HG03066 (cell line): ENCODE results near the gene BMI1.
"Not testable (repeated sequence)": the region's sequence is repeated elsewhere in the genome, so short reads cannot be mapped to it uniquely, and the experiment has no call there.

ENCODE experiments used
- ATAC-seq: cut with Tn5 transposase; IDR thresholded peaks from one replicate; pipeline ENCODE4 v1.9.1; 2021; ENCODE audit warnings: low read depth; ENCODE audit not compliant: unreplicated experiment

The BMI1 gene

GRCh38 chr10:22338185-22338900 lies 17.4 kb downstream of the BMI1 start:
- no peak for ATAC-seq

GRCh38 chr10:22338931-22339330 lies 18.0 kb downstream of the BMI1 start:
- no peak for ATAC-seq

- ATAC-seq, result no peak
These were observed 18.9 kb downstream of the BMI1 start for GRCh38 chr10:22339761-22340328.

- peak; percentile 35 for ATAC-seq
These were observed 19.7 kb downstream of the BMI1 start for GRCh38 chr10:22340329-22341189.

GRCh38 chr10:22341190-22341925 lies 20.5 kb downstream of the BMI1 start:
- ATAC-seq, result peak; percentile 14

GRCh38 chr10:22341926-22342196 lies 21.0 kb downstream of the BMI1 start:
- no peak for ATAC-seq

- ATAC-seq, result no peak
These were observed 21.5 kb downstream of the BMI1 start for GRCh38 chr10:22342421-22342820.

- no peak for ATAC-seq
These were observed 22.8 kb downstream of the BMI1 start for GRCh38 chr10:22343731-22344130.

GRCh38 chr10:22344249-22344648 lies 23.4 kb downstream of the BMI1 start:
- ATAC-seq, result no peak

- no peak for ATAC-seq
These were observed 23.9 kb downstream of the BMI1 start for GRCh38 chr10:22344781-22345300.

GRCh38 chr10:22345301-22346095 lies 24.6 kb downstream of the BMI1 start, which contains the start of gene SPAG6:
TSS of gene SPAG6 (plus strand) at chr10:22345496. CDS start at chr10:22345612, 116 bp downstream.
- no peak for ATAC-seq

- no peak for ATAC-seq
These were observed 25.3 kb downstream of the BMI1 start for GRCh38 chr10:22346096-22346661.

GRCh38 chr10:22349755-22350154 lies 28.9 kb downstream of the BMI1 start:
- no peak for ATAC-seq

GRCh38 chr10:22351131-22351703 lies 30.3 kb downstream of the BMI1 start:
- ATAC-seq, result no peak

- no peak for ATAC-seq
These were observed 35.5 kb downstream of the BMI1 start for GRCh38 chr10:22356324-22356873.

- not testable (repeated sequence) for ATAC-seq
These were observed 36.9 kb downstream of the BMI1 start for GRCh38 chr10:22357770-22358169.

- ATAC-seq, result no peak
These were observed 42.4 kb downstream of the BMI1 start for GRCh38 chr10:22363305-22363704.

- no peak for ATAC-seq
These were observed 43.7 kb downstream of the BMI1 start for GRCh38 chr10:22364407-22365140.
